ENCODE data around the gene RAB34. TPM values are rescaled to one million over a fixed set of nuclear protein-coding genes. Genes with fewer than 3 reads are reported as not detected.
A peak's percentile ranks its signal among the peaks of the same experiment; 100 is the strongest.

The RAB34 gene
- total and polyA plus RNA-seq, 9 of the 15 experiments (the other 6 are each of a cell fraction or from before 2014, with no cell fraction given): 0.07 to 3.8 (median 0.46) TPM; not detected in 1

DNA sequence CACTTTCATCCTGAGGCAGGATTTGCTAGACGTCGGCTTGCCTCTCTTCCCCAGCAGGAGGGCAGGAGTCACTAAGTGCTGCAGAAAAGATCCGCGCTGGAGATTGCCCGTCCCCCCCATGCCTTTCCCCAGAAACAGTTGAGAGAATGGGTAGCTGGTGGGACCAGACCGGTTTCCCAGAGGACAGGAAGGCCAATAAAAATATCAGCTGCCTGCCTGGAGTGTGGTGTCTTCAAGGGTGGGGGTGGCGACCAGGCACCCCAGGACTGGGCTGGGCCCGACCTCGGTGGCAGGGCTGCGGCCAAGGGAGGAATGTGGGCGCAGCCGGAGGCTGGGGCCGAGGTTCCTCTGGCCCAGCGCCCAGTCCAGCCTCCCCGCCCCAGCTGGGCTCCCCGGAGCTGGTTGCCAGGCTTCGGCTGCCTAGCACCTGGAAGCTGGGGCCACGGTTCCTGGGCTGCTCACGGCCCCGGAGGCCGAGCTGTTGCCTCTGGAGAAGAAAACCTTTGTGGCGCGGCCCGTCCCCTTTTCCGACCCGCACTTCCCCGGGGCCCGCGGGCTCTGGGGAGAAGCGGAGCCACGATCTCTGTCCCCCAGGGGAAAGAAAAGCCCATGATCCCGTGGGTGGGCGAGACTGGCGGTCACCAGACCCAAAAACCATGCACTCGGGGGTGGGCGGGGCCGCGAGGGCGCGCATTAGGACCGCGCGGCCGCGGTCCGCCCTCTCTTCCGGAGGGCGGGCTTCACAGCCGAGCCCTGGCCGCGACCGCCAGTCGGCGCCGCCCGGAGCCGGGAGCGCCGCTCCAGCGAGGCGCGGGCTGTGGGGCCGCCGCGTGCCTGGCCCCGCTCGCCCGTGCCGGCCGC is 25.8 kb upstream of the RAB34 start, which contains the start of gene TRAF4 (continued):
- TF ChIP-seq CHD2 (IDR thresholded peaks at IDR 0.05; ENCODE audit: low read depth, low read length): no peak
- peak; percentile 69; the same call in 1 of the 2 replicates for TF ChIP-seq DMBX1 (CRISPR knock-in tag; IDR thresholded peaks at IDR 0.05; ENCODE audit: borderline replicate concordance)
- no peak for TF ChIP-seq ZFP36 (IDR thresholded peaks at IDR 0.05; ENCODE audit: low read depth, low read length, partially characterized antibody)
- TF ChIP-seq, protein P1, sequence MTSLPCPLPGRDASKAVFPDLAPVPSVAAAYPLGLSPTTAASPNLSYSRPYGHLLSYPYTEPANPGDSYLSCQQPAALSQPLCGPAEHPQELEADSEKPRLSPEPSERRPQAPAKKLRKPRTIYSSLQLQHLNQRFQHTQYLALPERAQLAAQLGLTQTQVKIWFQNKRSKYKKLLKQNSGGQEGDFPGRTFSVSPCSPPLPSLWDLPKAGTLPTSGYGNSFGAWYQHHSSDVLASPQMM (CRISPR knock-in tag; IDR thresholded peaks at IDR 0.05): no peak
- 0 out of 2 replicates have a peak, but pooled peaks have one; percentile 26 for TF ChIP-seq ZNF75A (CRISPR knock-in tag; IDR thresholded peaks at IDR 0.05)
- TF ChIP-seq RBM14 (IDR thresholded peaks at IDR 0.05; ENCODE audit: borderline replicate concordance, insufficient read depth, low read depth, low read length): 0 out of 2 replicates have a peak, but pooled peaks have one; percentile 46
- TF ChIP-seq RUNX1 (IDR thresholded peaks at IDR 0.05; ENCODE audit: low read depth): no peak
- TF ChIP-seq ZBED1 (IDR thresholded peaks at IDR 0.05): 0 out of 2 replicates have a peak, but pooled peaks have one; percentile 1
- 0 out of 2 replicates have a peak, but pooled peaks have one; percentile 66 for TF ChIP-seq ILF3 (IDR thresholded peaks at IDR 0.05; ENCODE audit: borderline replicate concordance)
- TF ChIP-seq HOXB6 (CRISPR knock-in tag; IDR thresholded peaks at IDR 0.05; ENCODE audit: borderline replicate concordance): no peak
- TF ChIP-seq, protein P2, sequence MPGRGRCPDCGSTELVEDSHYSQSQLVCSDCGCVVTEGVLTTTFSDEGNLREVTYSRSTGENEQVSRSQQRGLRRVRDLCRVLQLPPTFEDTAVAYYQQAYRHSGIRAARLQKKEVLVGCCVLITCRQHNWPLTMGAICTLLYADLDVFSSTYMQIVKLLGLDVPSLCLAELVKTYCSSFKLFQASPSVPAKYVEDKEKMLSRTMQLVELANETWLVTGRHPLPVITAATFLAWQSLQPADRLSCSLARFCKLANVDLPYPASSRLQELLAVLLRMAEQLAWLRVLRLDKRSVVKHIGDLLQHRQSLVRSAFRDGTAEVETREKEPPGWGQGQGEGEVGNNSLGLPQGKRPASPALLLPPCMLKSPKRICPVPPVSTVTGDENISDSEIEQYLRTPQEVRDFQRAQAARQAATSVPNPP (IDR thresholded peaks at IDR 0.05; ENCODE audit: borderline replicate concordance, insufficient read depth, insufficient read length): no peak
- TF ChIP-seq ZBTB7A (IDR thresholded peaks at IDR 0.05; ENCODE audit: borderline replicate concordance, control insufficient read depth, low read depth, low read length): peak; percentile 82; the same call in 1 of the 2 replicates
- TF ChIP-seq, protein P3, sequence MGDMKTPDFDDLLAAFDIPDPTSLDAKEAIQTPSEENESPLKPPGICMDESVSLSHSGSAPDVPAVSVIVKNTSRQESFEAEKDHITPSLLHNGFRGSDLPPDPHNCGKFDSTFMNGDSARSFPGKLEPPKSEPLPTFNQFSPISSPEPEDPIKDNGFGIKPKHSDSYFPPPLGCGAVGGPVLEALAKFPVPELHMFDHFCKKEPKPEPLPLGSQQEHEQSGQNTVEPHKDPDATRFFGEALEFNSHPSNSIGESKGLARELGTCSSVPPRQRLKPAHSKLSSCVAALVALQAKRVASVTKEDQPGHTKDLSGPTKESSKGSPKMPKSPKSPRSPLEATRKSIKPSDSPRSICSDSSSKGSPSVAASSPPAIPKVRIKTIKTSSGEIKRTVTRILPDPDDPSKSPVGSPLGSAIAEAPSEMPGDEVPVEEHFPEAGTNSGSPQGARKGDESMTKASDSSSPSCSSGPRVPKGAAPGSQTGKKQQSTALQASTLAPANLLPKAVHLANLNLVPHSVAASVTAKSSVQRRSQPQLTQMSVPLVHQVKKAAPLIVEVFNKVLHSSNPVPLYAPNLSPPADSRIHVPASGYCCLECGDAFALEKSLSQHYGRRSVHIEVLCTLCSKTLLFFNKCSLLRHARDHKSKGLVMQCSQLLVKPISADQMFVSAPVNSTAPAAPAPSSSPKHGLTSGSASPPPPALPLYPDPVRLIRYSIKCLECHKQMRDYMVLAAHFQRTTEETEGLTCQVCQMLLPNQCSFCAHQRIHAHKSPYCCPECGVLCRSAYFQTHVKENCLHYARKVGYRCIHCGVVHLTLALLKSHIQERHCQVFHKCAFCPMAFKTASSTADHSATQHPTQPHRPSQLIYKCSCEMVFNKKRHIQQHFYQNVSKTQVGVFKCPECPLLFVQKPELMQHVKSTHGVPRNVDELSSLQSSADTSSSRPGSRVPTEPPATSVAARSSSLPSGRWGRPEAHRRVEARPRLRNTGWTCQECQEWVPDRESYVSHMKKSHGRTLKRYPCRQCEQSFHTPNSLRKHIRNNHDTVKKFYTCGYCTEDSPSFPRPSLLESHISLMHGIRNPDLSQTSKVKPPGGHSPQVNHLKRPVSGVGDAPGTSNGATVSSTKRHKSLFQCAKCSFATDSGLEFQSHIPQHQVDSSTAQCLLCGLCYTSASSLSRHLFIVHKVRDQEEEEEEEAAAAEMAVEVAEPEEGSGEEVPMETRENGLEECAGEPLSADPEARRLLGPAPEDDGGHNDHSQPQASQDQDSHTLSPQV (IDR thresholded peaks at IDR 0.05): peak; percentile 78; the same call in 1 of the 2 replicates
- TF ChIP-seq, protein P4, sequence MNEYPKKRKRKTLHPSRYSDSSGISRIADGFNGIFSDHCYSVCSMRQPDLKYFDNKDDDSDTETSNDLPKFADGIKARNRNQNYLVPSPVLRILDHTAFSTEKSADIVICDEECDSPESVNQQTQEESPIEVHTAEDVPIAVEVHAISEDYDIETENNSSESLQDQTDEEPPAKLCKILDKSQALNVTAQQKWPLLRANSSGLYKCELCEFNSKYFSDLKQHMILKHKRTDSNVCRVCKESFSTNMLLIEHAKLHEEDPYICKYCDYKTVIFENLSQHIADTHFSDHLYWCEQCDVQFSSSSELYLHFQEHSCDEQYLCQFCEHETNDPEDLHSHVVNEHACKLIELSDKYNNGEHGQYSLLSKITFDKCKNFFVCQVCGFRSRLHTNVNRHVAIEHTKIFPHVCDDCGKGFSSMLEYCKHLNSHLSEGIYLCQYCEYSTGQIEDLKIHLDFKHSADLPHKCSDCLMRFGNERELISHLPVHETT (CRISPR knock-in tag; conservative IDR thresholded peaks at IDR 0.05 in 1 of 2, IDR thresholded peaks at IDR 0.05 in 1 of 2): peak in 1 of 2 experiments; percentile 25; a peak in 1 of 4 replicates
